GM21367 (cell line): ENCODE measurements around the gene TOM1L2.
"Not testable (repeated sequence)": the region's sequence is repeated elsewhere in the genome, so short reads cannot be mapped to it uniquely, and the experiment has no call there.

Experiments
- ATAC-seq: cut with Tn5 transposase; IDR thresholded peaks from one replicate; pipeline ENCODE4 v1.9.1; 2021; ENCODE audit not compliant: unreplicated experiment

TOM1L2 gene

DNA sequence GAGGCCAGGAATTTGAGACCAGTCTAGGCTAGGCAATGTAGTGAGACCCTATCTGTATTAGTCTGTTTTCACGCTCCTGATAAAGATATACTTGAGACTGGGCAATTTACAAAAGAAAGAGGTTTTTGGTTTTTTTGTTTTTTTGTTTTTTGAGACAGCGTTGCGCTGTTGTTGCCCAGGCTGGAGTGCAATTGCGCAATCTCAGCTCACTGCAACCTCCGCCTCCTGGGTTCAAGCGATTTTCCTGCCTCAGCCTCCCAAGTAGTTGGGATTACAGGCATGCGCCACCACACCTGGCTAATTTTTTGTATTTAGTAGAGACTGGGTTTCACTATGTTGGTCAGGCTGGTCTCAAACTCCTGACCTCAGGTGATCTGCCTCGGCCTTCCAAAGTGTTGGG is 23.7 kb upstream of the TOM1L2 start:
- ATAC-seq = not testable (repeated sequence)

DNA sequence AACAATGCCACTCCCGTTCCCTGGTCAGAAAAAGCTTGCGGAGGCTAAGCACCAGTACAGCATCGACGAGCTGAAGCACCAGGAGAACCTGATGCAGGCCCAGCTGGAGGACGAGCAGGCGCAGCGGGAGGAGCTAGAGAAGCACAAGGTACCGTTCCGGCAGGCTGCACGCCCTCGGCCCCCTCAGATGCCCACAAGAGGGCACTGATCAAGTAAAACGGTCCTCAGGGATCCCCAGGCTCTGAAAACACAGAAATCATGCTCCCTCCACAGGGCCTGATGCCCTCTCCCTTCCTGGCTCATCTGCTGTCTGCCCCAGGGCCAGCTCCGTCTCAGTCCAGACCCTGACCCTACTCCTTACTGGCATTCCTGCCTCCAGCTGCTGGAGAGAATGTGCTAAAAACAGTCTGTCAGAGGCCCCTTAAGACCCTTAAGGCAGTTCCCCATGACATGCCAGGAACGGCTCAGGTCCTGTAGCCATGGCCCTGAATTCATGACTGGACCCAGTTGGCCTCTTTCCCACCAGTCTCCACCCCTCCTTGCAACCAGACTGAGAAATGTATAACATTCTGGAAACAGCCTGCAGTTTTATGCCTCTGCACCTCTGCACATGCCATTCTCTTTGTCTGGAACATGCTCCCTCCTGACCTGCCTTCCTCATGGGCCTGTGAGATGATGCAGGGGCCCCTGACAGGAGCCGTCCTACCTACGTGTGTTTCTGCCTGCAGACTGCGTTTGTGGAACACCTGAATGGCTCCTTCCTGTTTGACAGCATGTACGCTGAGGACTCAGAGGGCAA is 22.3 kb upstream of the TOM1L2 start:
- no peak for ATAC-seq

DNA sequence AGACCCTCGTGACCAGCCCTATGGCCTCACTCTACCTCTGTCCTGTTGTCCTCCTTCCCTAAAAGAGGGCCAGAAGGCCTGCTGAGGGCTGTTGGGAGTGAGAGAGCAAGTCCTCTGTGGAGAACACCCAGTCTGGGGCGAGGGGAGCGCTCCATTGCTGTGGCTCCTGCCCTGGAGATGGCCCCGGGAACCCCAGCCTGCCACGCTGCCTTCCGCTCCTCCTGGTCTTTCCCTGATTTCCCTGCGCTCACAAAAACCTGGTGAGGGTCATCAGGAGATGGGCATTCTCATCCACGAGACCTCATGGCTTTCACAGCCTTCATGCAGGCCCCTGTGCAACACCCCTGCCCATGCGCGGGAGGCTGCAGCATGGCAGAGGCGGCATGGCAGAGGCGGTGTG is 21.7 kb upstream of the TOM1L2 start:
- no peak for ATAC-seq

DNA sequence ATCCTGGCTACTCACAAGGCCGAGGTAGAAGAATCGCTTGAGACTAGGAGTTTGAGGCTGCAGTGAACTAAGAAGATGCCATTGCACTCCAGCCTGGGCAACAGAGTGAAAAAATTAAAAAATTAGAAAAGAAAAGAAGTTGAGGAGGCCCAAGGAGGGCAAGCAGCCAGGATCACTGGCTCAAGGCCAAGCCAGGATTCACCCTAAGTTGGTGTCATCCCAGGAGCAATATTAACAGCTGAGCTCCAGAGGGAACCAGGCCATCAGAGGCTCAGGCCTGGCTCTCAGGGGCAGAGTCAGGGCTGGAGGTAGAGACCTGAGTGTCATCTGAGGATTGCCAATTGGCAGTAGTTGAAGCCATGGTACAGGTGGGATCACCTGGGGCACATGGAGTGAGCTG is 21.2 kb upstream of the TOM1L2 start:
- no peak for ATAC-seq

DNA sequence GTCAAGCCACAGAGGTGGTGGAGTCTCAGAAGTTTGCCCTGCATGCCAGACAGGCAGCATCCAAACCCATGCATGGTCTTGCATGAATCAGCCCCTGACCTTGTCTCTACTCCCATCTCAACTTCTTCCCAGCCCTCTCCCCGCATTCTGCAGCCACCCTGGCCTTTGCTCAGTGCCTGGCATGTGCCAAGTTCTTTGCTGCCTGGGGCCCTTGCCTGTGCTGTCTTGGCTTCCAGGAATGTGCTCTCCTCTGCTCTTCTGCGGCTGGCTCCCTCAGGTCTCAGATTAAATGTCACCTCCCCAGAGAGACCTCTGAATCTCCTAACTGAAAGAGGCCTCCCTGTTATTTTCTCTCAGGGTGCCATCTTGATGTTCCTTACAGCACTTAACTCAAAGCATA is 18.1 kb upstream of the TOM1L2 start:
- no peak for ATAC-seq

DNA sequence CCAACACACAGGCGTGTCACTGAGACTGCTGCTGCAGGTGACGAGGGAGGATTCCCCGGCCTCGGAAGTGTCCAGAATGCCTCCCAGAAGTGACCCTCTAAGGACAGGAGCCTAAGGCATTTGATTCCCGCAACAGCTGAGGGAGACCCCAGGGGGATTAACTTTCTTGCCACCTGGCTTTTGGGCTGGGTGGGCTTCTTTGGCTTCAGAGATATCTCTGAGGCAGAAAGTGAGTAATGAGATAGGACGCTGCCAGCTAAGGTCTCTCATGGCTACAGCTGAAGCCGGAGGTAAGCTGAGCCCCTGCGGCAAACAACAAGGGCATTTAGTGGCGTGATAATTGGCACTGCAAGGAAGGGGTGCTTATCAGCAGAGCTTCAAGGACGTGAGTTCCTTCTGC is 17.4 kb upstream of the TOM1L2 start:
- ATAC-seq = no peak

DNA sequence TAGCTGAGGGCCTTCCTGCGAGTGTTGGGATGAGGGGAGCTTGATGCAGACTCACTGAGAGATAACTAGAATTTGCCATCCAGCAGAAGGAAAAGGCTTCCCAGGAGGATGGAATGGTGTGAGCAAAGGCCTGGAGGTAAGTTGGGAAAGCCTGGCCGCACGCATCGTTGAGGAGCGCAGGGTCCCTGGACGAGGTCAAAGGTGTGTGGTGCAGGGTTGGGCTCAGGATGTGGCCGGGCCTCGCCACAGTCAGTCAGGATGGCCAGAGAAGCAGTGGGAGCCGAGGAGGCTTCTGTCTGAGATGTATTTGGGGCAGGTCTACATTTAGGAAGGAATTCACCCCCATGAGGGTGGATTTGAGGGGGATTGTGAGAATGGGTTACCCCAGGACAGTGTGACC is 16.9 kb upstream of the TOM1L2 start:
- ATAC-seq = no peak

DNA sequence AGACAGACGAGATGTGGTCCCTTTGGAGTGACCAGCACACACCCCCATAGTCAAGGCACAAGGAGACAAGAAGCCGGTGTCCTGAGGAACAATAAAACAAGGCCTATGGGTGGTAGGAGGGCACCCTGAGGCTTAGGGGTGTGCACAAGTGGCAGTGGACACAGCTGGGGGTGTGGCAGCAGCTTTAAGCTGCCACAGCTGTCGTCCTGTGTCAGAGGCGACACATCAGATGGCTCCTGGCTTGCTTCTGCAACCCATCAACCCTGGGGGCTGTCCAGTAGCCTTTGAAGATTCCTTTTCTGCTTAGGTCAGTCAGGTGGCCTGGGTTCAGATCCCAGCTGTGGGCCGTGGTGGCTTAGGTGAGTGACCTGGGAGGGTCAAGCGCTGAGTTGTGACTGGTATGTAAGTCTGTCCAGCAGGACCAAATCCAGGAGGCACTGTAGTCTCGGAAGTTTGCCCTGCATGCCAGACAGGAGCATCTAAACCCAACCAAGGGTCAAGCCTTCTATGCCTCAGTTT is 16.3 kb upstream of the TOM1L2 start:
- no peak for ATAC-seq

DNA sequence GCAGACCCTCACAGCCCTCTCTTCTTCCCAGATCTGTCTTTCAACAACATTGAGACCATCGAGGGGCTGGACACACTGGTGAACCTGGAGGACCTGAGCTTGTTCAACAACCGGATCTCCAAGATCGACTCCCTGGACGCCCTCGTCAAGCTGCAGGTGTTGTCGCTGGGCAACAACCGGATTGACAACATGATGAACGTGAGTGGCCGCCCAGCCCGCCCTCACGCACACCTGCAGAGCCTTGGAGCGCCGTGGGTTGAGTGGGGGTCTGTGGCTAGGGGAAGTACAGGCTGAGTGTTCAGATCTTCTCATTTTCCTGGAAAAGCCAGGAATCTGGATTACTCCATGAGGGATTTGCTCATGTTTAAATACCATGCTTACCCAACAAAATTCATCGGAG is 15.7 kb upstream of the TOM1L2 start:
- no peak for ATAC-seq

DNA sequence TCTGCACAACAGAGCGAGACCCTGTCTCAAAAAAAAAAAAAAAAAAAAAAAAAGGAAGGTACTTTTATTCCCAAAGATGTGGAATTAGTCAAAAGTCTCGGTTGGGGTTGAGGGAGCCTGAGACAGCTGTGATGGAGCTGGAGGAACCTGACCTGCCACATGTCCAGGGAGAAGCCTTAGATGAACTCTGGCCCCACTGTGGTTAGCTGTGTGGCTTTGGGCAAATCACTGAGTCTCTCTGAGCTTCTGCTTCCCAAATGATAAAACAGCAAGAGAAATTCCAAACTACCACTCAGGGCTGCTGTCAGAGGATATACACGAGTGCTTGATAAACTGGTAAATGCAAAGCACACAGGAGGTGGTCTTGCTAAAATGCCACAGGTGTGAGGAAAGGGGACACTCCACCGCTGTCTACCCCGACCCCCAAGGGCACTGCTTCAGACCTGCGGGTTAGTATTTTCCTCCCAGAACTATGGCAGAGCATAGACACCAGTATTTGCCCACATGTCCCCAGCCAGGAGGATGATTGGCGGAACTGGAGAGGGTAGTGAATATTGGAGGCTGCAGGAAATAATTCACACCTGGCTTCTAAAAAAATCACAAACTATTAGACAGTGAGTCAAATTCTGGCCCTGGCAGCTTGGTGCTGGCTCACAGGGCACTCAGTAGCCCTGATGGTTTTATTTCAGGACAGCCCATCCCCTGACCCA is 15.1 kb upstream of the TOM1L2 start:
- no peak for ATAC-seq

DNA sequence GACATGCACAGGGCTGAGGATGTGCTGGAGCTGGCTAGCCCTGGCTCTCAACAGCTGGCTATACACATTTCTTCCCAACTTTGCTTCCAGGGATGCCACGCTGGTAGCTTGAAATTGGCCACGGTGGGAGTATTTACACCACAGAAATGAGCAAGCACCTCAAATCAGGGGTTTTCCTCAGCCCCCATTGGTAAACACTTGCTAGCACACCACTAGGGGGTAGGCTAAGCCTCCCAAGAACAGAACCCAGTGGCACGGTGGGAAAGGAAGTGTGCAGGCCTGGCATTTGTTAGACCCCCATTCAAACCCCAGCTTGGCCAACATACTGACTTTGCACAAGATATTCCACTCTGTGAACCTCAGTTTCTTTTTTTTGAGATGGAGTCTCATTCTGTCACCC is 13.4 kb upstream of the TOM1L2 start:
- ATAC-seq = no peak

DNA sequence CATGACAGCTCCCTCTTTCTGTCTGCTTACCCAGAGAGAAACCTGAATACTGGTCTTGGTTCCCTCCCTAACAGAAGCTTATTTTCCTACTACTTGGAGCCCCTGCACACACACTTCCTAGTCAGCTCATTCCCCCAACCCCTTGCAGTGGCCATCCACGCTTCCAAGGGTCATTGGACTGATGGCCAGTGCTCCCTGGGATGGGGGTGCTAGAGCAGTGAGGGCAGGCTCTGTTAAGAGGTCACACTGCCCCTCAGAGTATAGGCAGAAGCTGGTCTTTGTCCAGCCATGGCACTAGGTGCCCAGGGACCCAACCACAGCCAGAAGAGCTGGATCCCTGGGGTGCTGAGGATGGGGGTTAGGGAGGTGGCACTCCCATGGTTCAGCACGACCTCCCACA is 13.0 kb upstream of the TOM1L2 start:
- no peak for ATAC-seq

DNA sequence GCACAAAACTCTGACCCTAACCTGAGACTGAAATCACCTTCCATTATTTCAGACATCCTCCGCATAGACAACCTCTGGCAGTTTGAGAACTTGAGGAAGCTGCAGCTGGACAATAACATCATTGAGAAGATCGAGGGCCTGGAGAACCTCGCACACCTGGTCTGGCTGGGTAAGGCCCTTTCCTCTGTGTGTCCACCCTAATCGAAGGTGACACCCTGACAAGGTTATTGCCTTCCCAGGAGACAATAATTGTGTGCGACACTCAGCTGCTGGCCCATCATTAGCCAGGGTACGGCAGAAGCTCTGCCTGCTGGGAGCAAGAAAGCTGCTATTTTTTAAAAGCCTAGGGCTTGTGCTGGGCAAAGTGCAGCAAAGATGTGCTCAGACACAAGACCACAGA is 11.6 kb upstream of the TOM1L2 start:
- no peak for ATAC-seq

DNA sequence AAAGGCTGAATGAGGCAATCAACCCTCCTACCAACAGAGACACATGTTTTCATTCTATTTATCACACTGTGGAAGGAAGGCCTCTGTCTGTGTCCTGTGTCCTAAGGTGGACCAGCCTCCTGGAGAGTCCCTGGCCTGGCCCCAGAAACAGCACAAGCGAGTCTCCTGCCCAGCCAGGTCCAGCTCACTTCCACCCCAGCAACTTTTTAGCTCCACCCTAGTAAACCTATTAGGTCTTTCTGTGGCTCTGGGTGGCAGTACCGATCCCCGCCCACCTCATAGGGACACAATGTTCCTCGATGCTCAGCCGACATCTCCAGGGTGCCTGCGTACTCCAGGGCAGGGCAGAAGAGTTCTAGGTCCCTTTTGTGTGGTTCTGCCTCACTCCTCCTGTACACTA is 11.2 kb upstream of the TOM1L2 start:
- ATAC-seq = no peak

DNA sequence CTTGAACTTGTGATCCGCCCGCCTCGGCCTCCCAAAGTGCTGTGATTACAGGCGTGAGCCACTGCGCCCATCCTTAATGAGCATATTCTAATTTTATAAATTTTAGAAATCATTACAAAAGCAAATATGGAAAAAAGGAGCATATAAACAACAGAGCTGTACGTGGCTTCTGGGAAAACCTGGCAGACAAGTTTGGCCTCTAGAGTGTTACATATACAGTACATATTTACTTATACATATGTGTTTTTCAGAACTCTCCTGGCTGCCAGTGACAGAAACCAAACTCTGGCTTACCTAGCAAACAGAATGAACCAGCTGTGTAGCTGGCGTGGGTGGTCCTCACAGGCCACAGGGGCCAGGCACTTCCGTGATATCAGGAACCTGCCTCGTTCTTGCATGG is 10.6 kb upstream of the TOM1L2 start:
- ATAC-seq = no peak

DNA sequence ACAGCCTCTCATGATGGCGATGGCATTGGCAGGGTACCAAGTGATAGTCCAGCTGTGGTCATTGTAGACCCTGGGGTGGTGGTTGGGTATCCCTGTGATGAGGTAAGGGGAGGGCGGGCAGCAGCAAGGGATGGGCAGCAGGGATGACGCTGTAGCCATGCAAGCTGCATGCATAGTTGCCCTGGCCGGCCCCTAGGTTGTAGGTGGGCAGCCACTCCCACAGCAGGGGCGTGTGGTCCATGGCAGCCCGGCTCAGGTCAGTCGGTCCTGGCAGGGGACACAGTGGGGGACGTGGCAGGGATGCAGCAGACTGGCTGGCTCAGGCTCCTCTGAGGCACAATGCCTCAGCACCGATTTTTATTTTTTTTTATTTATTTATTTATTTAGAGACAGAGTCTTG is 9.1 kb upstream of the TOM1L2 start:
- no peak for ATAC-seq

DNA sequence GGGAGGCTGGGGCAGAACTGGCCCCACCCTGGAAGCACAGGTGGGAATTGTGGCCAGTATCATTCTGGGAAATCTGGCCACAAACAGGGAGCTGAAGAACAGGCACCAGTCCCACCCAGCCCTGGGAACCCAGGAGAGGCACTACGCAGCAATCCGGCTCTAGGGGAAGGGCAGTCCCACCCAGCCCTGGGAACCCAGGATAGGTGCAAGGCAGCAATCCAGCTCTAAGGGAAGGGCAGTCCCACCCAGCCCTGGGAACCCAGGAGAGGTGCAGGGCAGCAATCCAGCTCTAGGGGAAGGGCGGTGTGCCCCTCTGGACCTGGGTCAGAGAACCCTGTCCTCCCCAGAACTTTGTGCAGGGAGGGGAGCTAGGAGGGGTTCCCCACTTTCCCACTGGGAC is 7.6 kb upstream of the TOM1L2 start:
- no peak for ATAC-seq

DNA sequence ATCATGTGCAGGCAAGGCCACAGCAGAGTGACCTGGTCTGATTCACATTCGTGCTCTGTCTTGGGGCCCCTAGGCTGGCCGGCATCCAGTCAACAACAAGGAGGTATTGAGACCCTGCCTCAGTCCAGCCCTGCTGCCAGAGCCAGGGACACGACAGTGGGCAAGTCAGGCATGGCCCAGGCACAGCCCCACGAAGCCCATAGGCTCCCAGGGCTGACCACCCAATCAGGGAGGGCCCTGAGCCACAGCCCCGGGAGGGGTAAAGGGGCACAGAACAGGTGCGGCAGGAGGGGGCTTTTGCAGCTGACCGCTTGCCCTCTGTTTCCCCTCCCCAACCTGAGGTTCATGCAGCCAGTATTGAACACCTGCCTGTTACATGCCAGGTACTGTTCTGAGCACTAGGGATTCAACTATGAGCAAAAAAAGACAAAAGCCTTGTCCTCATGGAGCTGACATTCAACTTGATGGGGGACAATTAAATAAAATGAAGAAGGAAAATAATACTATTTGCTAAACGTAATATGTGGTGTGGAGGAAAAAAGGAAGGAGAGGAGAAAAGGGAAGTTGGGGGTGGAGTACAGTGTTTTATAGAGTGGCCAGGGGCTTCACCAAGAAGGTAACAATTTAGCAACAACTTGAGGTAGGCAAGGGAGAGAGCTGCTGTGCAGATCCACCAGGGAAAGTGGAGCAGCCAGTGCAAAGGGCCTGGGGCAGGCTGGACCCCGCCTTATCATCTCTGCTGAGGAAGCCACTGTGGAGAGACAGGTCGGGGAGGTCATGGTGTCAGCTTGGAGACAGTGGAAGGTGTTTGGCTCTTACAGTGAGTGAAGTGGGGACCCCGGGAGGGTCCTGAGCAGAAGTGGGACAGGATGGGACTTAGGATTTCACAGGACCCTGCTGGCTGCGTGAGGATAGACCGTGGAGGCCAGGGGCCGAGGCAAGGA is 6.6 kb upstream of the TOM1L2 start:
- no peak for ATAC-seq

DNA sequence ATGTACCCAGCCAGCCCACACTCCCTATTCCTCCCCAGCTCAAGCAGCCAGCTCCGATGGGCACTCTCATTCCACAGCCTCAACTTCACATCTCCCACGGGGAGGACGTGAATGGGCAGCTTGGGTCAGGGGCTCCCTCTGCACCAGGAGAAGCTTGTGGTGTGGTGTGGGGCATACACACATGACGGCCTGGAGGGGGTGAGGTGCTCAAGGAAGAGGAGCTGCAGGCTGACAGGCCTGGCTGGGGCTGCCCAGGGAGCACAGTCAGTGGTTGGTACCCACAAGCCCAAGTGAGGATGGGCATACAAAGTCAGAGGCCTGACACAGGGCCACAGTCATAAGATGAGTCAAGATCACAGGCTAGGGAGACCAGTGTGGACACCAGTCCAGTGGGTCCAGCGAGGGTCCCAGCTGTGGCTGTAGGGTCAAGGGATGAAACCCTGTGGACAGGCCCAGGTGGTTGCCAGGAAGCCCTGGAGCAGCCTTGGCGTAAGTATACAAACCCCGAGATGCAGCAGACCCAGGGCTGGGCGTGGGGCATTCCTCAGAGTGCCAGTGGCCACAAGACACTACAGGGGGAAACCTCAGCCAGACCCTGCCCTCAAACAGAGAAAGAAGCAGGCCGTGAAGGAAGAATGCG is 4.9 kb upstream of the TOM1L2 start:
- no peak for ATAC-seq

DNA sequence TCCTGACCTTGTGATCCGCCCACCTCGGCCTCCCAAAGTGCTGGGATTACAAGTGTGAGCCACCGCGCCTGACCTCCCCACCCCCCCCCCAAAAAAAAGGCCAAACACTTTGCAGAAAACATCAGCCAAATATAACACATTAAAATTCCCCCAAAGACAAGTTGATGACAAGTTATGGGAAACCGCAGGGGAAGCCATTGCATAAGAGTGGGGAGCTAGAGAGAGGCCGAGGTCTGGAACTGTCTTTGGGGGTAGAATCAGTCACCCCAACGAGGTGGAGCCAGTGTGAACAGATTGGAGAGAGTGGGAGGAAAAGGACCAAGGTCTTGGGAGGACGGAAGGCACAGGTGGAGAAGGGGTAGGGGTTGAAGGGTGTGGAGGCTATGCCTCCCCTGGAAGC is 3.2 kb upstream of the TOM1L2 start:
- no peak for ATAC-seq

DNA sequence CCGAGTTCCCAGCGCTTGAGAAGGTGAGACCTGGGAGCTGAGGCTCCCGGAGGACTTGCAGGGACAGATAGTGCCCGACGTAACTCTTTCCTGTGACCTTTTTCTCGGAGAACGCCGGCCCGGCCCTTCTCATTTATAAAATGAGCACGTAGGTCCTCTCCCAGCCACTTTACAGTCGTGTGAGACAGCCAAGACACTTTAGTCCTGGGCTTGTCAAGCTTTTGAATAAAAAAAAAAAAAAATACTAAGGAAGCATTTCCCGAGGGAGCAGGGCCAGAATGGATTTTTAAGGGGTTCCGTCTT is 703 bp upstream of the TOM1L2 start:
- no peak for ATAC-seq
